Choroid plexus epithelial cell (primary cell): ENCODE data around the gene TRAF3IP3.

Source experiments
- DNase-seq: peaks from one replicate; pipeline ENCODE4 v3.0.0-alpha.2; 2010; ENCODE audit warnings: low read depth
- H3K4me3 ChIP-seq: 2 replicates; pipeline ENCODE4 v1.5.1; 2011; ENCODE audit warnings: low read depth, mild to moderate bottlenecking, control low read depth, low read length, moderate library complexity
- TF ChIP-seq, protein P1 (sequence below): conservative IDR thresholded peaks from 2 replicates; pipeline ENCODE4 v1.5.1; 2011; ENCODE audit warnings: low read depth, mild to moderate bottlenecking, control low read depth, inconsistent platforms, low read length, moderate library complexity

The TRAF3IP3 gene

DNA sequence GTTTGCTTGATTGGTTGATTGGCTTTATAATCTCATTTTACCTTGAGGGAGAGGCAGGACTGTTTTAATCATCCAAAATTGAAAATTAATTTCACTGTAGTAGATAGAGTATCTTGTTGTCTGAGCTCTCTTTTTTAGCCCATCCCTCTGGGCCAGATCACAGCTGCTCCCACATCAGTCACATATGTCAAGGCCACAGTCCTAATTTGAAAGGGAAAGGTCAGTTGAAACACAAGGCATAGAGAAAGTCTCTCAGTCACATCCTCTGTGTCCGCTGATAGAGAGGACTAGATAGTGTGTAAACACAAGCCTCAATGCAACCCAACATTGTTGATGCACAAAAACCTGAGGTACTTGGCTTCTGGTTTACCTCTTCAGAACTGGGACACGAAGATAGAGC, 21.7 kb downstream of the TRAF3IP3 start:
- H3K4me3 ChIP-seq, result no peak overlapping the region
- TF ChIP-seq, protein P1, sequence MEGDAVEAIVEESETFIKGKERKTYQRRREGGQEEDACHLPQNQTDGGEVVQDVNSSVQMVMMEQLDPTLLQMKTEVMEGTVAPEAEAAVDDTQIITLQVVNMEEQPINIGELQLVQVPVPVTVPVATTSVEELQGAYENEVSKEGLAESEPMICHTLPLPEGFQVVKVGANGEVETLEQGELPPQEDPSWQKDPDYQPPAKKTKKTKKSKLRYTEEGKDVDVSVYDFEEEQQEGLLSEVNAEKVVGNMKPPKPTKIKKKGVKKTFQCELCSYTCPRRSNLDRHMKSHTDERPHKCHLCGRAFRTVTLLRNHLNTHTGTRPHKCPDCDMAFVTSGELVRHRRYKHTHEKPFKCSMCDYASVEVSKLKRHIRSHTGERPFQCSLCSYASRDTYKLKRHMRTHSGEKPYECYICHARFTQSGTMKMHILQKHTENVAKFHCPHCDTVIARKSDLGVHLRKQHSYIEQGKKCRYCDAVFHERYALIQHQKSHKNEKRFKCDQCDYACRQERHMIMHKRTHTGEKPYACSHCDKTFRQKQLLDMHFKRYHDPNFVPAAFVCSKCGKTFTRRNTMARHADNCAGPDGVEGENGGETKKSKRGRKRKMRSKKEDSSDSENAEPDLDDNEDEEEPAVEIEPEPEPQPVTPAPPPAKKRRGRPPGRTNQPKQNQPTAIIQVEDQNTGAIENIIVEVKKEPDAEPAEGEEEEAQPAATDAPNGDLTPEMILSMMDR, result no peak
- DNase-seq, result no peak

DNA sequence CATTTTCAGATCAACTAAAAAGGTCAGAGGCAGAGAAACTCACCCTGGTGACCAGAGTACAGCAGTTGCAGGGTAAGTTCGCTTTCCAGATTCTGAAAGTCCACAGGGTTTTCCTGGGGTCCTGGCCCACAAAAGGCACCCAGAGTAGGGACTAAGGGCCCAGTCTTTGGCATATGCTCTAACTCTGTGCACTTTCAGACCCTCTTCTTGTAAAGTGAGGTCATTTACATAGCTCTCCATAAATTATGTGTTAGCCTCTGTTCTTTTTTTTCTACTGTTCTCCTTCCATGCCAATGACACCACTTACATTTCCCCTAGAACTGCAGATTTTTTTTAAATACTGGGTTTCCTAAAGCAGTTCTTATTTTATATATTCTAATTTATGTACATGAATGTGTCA, 22.2 kb downstream of the TRAF3IP3 start:
- DNase-seq, result no peak
- no peak overlapping the region for H3K4me3 ChIP-seq
- TF ChIP-seq, protein P1, result no peak

DNA sequence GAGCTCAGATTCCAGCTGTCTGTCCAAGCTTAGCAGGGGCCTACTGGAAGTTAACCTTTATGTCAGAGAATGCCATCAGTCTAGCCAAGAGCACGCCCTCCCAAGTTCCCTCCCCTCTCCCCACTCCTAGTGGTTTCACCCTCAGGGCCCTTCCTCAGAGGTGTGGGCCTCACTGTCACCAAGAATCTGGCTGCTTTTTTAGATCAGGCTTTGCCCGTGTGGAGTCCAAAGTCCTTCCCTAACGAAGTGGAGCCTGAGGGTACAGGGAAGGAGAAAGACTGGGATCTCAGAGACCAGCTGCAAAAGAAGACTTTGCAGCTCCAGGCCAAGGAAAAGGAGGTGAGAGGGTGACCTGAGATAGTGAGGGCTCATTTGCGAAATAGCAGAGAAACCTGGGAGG, 24.4 kb downstream of the TRAF3IP3 start:
- no peak overlapping the region for H3K4me3 ChIP-seq
- TF ChIP-seq, protein P1, result no peak
- no peak for DNase-seq

DNA sequence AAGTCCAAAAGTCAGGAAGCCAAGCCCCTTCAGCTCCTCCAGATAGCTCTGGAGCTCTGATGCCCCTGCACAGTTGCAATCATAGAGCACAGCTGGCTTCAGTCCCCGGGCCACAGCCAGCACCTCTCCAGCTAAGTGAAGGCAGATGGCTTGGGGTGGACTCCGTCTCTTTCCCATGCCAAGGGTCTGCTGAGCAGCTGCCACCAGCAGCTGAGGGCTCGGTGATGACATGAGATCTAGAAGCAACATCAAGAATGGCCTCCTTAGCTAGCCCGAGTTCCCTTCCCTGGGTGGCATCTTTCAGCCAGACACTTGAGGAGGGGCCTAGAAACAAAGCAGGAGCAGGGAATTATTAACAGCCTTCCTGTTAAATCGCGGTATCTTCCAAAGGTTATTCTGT, 27.5 kb downstream of the TRAF3IP3 start:
- no peak for DNase-seq
- TF ChIP-seq, protein P1, result no peak
- peak overlapping the region; percentile 91 for H3K4me3 ChIP-seq

DNA sequence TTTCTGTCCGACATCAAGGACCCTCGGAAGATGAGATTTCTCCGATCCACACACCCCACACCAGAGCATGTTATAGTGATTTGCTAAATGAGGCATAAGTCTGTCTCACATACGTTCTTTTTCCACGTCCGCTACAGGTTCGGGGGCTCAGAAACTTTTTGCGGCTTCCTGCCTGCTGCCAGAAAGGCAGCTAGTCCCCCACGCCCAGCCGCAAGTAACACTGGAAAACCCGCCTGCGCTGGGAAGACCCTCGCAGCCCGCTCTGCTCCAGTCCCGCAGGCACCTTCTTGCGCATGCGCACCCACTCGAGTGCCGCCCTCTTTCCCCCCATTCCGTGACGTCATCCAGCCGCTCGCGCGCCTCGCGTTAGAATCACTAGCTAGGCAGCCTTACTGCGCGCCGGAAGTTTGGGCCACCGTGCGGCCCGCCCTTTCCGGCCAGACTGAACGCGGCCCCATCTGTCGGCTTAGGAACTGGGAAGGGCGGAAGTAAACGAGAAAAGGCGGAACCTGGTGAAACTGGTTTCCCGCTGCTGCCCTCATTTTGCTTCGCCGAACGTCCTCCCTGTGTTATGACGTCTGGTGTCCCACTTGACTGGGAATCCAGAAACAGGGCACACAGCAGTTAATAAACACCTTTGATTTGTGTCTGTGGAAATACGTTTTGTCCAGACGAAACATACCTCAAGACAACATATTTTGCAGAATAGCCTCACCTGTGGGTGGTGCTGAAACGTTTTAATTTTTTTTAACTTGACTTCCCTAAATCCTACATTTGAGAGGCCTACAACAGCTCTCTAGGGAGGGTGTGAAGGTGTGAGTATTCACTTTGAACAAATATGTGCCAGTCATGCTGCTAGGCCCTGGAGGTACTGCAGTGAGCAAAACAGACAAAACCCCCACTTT, 28.7 kb downstream of the TRAF3IP3 start, which contains the start of gene C1orf74:
TSS of gene C1orf74 (minus strand) at position 295 of the 905 bp plus-strand sequence. CDS start 925 bp downstream, outside the sequence.
- TF ChIP-seq, protein P1, result no peak
- peak within 1 kb of the TSS; percentile 91 for H3K4me3 ChIP-seq
- DNase-seq, result peak; percentile 98

DNA sequence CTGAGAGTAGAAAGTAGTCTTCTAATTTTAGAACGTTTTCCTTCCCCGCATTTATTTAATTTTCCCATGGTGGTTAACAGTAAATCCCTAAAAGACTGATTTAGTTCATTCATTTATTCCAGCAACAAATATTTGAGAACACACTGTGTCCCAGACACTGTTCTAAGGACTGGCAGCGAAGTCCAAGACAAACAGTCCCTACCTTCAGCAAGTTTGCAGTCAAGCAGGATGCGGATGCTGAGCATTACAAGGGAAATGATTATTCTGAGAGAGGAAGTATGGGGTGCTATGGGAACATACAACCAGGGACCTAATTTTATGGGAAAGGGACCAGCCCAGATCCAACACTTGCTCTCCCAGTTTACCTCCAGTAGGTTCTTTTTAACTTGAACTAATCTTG, 29.7 kb downstream of the TRAF3IP3 start:
- no peak overlapping the region for H3K4me3 ChIP-seq
- DNase-seq, result no peak
- TF ChIP-seq, protein P1, result no peak

DNA sequence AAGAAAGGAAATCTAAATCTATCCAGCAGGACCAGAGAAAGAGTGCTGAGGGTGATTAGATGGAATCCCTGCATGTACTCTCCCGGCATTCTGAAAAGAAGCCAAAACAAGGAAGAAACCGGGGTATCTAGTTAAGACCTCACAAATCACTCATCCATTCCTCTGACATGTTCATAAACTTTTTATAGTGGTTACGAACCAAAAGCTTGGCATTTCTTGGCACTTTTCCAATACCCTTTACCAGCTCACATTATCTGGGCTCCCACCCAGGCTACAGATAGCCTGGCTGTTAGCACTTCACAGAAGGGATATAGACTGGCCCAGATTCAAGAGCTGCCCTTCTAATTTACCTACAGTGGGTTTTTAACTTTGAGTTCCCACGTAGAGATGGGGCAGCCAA, 30.3 kb downstream of the TRAF3IP3 start:
- no peak overlapping the region for H3K4me3 ChIP-seq
- TF ChIP-seq, protein P1, result no peak
- DNase-seq, result no peak
